Tibial artery (tissue), 4 donors: Measurements from ENCODE around the gene STAM2.
A peak's percentile ranks its signal among the peaks of the same experiment; 100 is the strongest.
"Not testable (repeated sequence)": the region's sequence is repeated elsewhere in the genome, so short reads cannot be mapped to it uniquely, and the experiment has no call there.

Experiments used
- DNase-seq, 2 donors: peaks; one replicate each; pipeline ENCODE4 v3.0.0-alpha.2; 2019
- H3K27ac ChIP-seq, 2 donors: fragments of 200-600 bp; sonication (generic) in 1 of 2; 1 replicate in 1 of 2; 2 replicates in 1 of 2; pipeline ENCODE4 v1.5.1; 2018 to 2019; ENCODE audit warnings: mild to moderate bottlenecking in 1 of 2
- H3K27me3 ChIP-seq, 2 donors: fragments of 200-600 bp; sonication (generic) in 1 of 2; one replicate each; pipeline versions ENCODE4 v1.5.1 to v1.6.0; 2016 to 2019
- H3K36me3 ChIP-seq, 3 donors: fragments of 200-600 bp; sonication (generic) in 2 of 3; one replicate each; pipeline ENCODE4 v1.5.1; 2016 to 2019; ENCODE audit warnings: mild to moderate bottlenecking in 2 of 3
- H3K4me1 ChIP-seq, 4 donors: fragments of 200-600 bp; sonication (generic) in 2 of 4; 1 replicate in 3 of 4; 2 replicates in 1 of 4; pipeline ENCODE4 v1.5.1; 2016 to 2019
- H3K4me3 ChIP-seq, 2 donors: fragments of 200-600 bp; sonication (generic) in 1 of 2; 1 replicate in 1 of 2; 2 replicates in 1 of 2; pipeline ENCODE4 v1.5.1; 2018 to 2019; ENCODE audit warnings: mild to moderate bottlenecking in 2 of 2
- H3K9me3 ChIP-seq, 3 donors: fragments of 200-600 bp; sonication (generic) in 1 of 3; one replicate each; pipeline ENCODE4 v1.5.1; 2016 to 2019
- CTCF ChIP-seq, 2 experiments: fragments of 200-600 bp in 1 of 2; fragments of 450-650 bp in 1 of 2; IDR thresholded peaks; one replicate each; pipeline ENCODE4 v1.5.1; 2017 to 2019; ENCODE audit warnings: antibody characterized with exemption in 2 of 2, mild to moderate bottlenecking in 1 of 2, moderate library complexity in 1 of 2
- intact Hi-C: fragments of 100-400 bp; cut with DNase I; formaldehyde crosslinking; loops from one replicate; pipeline ENCODE4 v1.15.0; 2023; ENCODE audit warnings: low total_unique reads

The STAM2 gene

GRCh38 chr2:152201466-152201830 lies 25.9 kb upstream of the STAM2 start:
- peaks cover 0 to 10% (median 6%) of the 10 kb centered on the region in 4 donors for H3K4me1 ChIP-seq
- intact Hi-C loops: no loop called here
- no peak overlapping the region for H3K4me3 ChIP-seq
- TF ChIP-seq CTCF (IDR thresholded peaks at IDR 0.05): no peak
- H3K9me3 ChIP-seq: no peaks in the 10 kb centered on the region
- H3K27ac ChIP-seq: no peak overlapping the region
- no peak for DNase-seq
- no peaks in the 10 kb centered on the region for H3K36me3 ChIP-seq
- H3K27me3 ChIP-seq: no peaks in the 10 kb centered on the region

- no peak overlapping the region for H3K4me3 ChIP-seq
- peak overlapping the region in 1 of 2 donors; percentile 37 for H3K27ac ChIP-seq
- H3K4me1 ChIP-seq: peaks cover 0 to 10% (median 6%) of the 10 kb centered on the region in 4 donors
- no peaks in the 10 kb centered on the region for H3K9me3 ChIP-seq
- no peaks in the 10 kb centered on the region for H3K36me3 ChIP-seq
- intact Hi-C loops: no loop called here
- peak; percentile 92 to 96 for DNase-seq
- no peaks in the 10 kb centered on the region for H3K27me3 ChIP-seq
- TF ChIP-seq CTCF (IDR thresholded peaks at IDR 0.05): no peak
These were observed 25.3 kb upstream of the STAM2 start for GRCh38 chr2:152200565-152201465.

DNA sequence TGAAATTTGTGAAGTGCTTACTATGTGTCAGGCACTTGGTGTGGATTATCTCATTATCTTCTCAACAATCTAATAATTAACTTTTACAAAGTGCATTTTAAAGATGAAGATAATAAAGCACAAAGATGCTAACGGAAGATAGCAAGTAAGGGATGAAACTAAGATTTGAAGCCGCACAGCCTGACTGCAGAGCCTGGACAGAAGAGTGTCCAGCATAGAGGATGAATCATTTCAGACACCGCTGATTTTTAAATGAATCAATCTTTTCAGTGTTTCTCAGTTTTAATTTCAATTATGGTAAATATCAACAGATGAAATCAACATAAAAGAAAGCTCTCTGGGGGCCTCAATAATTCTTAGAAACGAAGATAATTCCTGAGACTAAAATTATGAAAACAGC lies 24.5 kb upstream of the STAM2 start:
- TF ChIP-seq CTCF (IDR thresholded peaks at IDR 0.05): no peak
- Histone ChIP-seq H3K27ac (no peak overlapping the region), H3K27me3 (no peaks in the 10 kb centered on the region), H3K4me3 (no peak overlapping the region), H3K36me3 (no peaks in the 10 kb centered on the region), H3K4me1 (peaks cover 0 to 10% (median 6%) of the 10 kb centered on the region in 4 donors), H3K9me3 (no peaks in the 10 kb centered on the region)
- DNase-seq: no peak
- intact Hi-C loops: no loop called here

DNA sequence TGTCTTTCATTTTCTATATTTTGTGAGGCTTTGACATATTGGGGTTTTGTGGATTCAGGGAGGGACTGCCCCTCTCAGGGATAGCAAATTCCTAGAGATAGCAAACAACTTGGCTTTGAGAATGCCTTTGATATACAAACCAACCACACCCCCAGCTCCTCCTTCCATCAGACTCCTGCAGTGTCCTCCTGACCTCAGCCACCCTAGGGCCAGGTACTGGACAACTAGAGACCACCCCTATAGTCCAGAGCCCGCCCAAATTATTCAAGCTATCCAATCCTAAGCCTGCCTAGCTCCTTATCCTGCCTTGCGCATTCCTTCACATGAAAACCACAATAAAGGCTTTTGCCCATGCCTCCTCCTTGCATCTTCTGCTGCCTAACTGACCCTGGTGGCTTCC lies 22.9 kb upstream of the STAM2 start:
- no peaks in the 10 kb centered on the region for H3K27me3 ChIP-seq
- intact Hi-C loops: no loop called here
- DNase-seq: no peak
- no peak overlapping the region for H3K4me3 ChIP-seq
- no peak for TF ChIP-seq CTCF (IDR thresholded peaks at IDR 0.05)
- H3K36me3 ChIP-seq: no peaks in the 10 kb centered on the region
- no peaks in the 10 kb centered on the region for H3K9me3 ChIP-seq
- H3K4me1 ChIP-seq: peaks cover 0 to 10% (median 6%) of the 10 kb centered on the region in 4 donors
- H3K27ac ChIP-seq: no peak overlapping the region

- DNase-seq, H3K4me3 ChIP-seq, intact Hi-C loops, H3K4me1 ChIP-seq, H3K36me3 ChIP-seq, H3K27me3 ChIP-seq, H3K9me3 ChIP-seq, H3K27ac ChIP-seq: not testable (repeated sequence)
These were observed 22.1 kb upstream of the STAM2 start for GRCh38 chr2:152197508-152198284.
